LoVo (cell line): Measurements from ENCODE around the gene SUN5.
"Not testable (repeated sequence)": the region's sequence is repeated elsewhere in the genome, so short reads cannot be mapped to it uniquely, and the experiment has no call there.

Source experiments
- DNase-seq: peaks from one replicate; pipeline ENCODE4 v3.0.0-alpha.2; 2016; ENCODE audit warnings: low spot score

SUN5 gene

DNA sequence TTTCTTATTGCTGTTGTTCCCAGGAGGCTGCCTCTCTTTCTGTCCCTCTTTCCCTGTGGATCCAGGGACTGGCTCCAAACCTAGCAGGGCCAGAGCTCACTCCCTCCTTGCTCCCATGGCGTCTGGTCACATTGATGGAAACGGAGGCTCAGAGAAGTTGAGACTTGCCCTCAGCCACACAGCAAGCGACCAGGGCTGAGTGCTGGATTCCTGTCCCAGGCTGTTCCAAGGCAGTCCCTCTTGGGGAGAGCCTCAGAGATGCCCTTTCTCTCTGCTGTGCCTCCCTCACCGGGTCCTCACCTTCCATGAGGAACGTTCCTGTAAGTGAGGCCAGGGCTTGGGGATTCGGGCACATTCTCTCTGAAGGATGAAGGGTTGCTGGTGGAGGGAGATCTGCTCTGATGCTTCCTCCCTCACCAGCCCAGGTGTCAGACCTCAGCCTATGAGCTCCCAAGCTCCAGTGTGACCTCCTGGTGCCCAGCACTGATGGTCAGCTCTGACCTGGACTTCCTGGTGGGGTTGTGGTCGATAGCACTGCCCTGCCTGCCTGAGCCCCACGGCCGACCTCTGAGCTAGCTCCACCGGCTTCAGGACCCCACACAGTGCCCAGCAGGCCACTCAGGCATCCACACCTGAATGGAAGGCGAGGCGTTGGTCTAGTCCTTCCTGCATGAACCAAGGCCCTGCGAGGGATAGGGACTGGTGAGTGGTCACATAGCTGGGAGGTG, 26.8 kb downstream of the SUN5 start:
- no peak for DNase-seq

DNA sequence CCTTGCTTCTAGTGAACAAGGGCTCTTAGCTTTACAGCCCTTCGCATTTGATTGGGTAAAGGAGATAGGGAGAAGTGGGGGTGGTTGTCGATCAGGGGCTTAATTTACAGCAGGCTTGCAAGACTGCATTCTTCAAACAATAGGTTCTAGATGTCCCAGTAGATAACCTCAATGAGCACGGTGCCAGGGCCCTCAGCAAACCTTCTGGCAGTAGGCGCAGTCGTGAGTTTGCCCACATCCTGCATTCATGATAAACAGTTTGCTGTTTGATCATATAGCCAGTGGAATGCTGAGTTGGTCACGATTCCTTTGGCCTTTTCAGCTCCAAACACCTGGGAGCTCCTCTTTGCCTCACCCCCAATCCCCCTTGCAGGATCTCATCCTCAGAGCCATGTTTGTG, 27.5 kb downstream of the SUN5 start:
- no peak for DNase-seq

DNA sequence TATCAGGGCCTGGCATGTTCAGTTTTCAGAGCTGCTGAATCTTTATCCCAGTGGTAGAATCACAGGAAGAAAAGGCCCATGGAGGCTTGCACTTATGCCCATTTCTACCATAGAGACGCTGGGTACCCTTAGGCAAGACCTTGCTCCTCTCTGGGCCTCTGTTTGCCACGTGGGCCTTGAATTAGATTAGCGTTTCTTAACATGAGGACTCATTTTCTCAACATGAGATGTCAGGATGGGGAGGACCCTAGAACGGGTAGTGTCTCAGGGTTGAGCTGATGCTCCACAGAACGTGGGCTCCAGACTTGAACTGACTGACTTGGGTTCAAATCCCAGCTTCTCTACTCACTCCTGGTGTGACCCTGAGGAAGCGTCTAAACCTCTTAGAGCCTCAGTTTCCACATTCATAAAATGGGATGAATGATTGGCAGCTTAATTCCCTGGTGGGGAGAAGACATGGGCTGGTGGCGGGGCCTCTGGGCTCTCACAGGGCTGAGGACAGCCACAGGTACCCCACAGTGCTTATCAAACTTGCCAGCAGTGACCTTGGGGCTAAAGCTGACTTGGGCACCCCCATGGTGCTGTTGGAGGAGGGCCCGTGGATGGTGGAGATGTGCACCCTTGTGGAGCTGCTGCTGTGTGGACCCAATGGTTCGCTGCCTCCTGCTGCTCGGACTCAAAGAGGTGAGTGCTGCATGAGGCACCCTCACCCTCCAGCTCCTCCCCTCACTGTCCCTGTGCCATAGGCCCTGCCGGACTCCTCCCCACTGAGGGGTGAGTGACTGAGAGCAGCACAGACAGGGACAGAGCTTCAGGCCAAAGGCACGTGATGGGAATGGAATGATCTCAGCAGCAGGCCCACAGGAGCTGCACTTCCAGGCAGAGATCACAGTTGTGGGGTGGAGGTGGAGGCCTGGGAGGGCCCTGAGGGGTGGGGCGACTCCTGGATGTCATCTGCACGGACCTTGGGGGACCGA, 28.2 kb downstream of the SUN5 start:
- no peak for DNase-seq

DNA sequence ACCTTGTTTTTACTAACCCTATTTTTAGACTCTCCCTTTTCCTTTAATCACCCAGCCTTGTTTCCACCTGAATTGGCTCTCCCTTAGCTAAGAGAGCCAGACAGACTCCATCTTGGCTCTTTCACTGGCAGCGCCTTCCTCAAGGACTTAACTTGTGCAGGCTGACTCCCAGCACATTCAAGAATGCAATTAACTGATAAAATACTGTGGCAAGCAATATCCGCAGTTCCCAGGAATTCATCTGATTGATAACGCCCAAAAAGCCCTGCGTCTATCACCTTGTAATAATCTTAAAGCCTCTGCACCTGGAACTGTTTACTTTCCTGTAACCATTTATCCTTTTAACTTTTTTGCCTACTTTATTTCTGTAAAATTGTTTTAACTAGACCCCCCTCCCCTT, 29.1 kb downstream of the SUN5 start:
- not testable (repeated sequence) for DNase-seq

DNA sequence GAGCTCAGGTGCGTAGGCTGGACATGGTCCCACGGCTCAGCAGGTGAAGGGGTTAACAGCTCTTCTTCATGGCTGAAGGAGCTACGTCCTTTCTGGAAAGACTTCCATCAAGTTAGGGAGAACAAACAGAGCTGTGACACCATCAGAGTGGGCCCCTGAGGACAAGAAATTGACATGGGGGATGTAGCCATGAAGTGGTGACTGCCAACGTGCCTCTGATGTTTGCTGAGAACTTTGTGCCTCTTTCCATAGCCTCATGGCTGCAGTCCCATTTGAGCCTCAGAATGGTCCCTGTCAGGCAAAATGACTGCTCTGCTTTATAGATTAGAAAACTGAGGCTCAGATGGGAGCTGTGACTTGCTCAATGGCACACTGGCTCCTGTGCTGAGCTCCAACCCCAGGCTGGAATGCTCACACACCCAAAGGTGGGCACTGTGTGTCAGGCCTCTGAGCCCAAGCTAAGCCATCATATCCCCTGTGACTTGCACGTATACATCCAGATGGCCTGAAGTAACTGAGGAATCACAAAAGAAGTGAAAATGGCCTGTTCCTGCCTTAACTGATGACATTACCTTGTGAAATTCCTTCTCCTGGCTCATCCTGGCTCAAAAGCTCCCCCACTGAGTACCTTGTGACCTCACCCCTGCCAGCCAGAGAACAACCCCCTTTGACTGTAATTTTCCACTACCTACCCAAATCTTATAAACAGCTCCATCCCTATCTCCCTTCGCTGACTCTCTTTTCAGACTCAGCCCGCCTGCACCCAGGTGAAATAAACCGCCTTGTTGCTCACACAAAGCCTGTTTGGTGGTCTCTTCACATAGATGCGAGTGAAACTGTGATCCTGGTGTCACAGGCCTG, 29.8 kb downstream of the SUN5 start:
- not testable (repeated sequence) for DNase-seq

DNA sequence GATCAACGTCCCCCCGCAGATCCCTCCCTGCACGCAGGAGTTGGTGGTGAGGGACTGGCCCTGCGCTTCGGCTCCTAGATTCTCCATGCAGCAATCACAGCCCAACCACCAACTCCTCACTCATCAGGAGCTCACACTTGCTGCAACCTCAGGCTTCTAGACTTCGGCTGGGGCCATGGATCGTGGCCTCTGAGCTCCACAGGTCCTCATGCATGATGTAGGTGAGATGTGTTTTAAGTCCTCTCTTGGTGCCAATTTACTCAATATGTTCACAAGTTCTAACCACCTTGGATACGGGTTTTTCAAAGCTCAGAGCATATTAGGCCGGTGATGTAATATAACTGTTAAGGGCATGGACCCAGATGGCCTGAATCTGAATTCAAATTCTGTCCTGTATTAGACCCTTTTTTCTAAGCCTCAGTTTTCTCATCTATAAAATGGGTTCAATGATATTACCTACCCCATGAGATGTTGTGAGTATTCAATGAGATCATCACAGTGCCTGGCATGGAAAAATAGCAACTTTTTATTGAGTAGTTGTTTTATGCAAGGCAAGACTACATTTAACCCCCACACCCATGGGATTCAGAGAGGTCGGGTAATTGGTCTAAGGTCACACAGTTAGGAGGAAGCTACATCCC, 31.0 kb downstream of the SUN5 start:
- no peak for DNase-seq

DNA sequence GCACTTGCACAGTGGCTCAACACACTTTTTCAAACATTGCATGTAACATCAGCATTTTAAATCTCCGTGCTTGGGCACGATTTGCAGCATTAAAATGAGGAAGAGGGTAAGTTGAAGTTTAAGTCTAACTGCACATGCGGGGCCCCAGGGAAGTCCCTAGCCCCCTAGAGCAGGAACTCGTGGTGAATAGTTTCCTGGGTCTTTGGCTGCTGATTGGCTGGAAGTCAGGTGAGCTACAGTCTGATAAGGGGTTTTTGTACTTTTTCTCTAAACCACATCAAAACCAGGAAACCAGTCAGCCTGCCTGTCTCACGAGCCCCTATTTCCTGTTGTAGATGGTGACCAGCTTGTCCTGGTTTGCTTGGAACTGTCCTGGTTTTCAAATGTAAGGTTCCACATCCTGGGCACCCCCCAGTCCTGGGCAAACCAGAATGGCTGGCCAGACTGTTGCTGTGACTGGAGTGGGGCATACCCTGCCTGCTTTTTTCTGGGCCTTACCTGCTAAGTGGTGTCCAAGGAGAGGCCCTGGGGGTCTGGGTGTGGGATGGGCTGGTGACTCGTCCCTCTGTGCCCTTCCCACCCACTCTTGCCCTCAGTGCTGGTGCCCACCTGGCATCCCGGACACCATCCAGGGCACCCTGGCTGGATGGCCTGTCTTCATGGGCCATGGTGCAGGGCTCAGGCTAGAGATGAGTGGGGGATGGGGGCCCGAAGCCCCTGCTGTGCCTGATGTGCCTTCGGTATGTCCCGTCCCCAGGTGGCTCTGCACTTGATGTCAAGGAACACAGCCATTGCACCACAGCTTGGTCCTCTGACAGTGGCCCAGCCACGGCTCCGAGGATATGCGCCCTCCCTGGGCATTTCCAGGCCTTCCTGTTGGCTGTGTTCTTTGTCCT, 31.8 kb downstream of the SUN5 start:
- no peak for DNase-seq

DNA sequence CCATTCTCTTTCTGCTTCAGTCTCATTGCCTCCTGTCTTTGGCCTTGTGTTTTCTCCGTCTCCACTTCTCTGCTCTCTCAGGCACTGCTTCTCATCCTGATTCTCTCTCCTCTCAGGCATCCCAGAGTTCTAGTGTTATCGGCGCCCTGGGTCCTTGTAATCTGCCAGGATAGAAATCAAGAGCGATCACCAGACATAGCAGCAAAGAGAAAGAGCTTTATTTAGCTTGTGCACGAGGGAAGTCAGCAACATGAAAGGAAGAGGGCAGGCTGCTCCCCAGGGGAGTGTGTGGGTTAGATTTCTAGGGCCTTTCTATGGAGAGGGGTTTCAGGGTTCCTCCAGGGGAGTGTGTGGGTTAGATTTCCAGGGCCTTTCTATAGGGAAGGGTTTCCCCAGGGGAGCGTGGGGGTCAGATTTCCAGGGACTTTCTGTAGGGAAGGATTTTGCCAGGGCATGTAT, 32.5 kb downstream of the SUN5 start:
- no peak for DNase-seq

DNA sequence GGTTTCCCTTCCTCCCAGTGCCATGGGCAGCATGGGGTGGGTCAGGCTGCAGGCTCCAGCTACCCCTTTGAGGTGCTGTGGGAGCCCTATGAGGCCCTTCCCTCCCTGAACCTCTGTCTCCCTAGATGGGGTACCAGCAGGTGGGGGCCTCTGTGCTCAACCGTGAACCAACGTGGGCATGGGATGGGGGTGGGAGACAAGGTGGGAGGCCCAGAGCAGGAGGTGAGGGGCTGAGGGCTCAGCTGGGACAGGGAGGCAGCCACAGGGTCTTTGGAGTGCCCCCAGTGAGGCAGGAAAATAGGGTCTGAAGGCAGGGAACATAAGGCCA, 33.3 kb downstream of the SUN5 start:
- DNase-seq: no peak

DNA sequence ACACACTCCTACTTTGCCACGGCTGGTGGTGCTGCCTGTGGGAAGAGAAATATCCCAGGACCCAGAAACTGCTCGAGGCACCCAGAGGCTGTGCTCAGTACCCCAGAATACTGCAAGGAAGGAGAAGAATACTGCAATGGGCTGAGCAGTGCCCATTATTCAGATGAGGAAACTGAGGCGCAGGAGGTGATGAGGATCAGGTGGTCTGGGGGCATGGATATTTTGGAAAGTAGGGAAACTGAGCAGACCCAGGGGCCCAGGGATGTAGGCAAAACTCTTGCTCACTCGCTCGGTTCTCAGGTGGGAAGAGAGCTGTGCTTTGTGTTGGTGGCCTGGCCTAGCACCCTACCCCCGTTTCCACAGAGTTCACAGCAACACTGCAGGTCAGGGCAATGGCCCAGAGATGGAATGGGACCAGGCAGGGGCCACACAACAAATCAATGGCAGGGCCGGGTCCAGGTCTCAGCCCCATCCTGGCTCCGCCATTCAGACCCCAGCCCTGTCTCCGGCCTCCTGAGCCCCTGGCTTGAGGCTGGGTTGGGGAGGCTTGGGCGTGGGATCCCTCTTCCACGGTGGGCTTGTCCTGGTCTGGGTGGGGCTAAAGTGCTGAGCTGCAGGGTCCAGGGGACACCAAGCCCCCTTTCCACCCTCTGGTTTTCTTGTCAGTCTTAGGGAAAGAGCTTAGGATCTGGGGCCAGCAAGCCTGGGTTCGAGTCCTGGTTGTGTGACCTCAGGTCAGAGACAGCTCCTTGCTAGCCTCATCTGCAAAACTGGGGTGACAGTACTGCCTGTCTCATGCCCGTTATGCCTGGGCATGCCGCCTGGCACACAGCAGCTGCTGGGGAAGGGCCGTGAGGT, 33.9 kb downstream of the SUN5 start:
- no peak for DNase-seq

DNA sequence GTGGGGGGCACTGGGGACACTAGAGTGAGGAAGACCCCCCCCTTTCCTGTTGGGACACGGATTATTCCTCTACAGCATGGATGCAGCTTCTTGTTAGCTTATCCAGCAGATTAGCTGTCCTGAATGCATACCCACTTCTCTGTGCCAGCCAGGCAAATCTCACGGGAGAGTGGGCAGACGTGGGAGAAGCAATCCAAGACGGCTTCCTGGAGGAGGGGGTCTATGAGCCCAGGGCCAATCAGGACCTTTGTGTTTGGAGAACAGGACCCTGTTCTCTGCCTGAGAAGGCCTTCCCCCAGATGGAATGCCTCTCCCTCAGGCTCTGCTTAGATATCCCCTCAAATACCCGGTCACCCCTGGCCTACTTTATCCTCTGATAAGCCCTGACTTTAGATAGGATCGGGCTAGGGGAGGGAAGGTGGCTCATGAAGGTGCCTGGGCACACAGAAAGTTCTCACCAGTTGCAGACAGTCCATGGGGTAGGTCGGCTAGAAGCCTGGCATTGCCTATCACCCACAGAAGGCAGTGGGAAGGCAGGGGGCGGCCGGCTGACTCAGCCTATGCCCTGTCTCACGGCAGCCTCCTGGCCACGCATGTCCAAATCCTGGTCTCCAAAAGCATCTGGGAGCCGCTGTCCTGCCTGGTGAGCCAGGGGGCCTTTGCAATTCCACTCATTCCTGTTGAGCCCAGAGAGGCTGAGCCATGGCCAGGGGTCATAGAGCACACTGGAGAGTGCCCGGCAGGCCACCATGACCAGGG, 34.7 kb downstream of the SUN5 start:
- no peak for DNase-seq

DNA sequence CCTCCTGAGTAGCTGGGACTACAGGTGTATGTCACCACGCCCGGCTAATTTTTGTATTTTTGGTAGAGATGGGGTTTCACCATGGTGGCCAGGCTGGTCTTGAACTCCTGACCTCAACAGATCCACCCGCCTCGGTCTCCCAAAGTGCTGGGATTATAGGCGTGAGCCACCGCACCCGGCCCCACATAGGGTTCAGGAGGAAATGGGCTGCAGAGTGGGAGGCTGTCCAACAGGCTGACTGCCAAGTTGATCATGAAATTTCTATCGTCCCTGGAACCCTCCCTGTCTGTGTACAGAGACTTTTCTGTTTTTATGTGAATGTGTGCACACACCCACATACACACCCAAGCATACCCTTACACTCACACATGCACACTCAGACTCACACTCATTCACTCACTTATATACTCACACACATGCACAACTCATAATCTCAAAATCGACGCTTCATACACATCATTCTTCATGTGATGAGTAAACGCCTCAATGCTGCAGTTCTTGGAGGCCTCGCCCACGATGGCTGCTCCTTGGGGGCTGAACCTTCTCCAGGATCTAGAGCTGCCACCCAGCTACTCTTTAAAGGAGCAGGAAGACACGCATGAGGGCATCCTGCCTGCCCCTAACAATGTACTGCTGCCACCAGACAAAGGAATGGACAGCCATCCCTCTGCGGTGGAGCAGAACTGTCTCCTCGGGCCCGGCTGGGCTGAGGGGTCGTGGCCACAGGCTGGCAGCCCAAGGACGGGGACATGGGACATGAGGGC, 35.6 kb downstream of the SUN5 start:
- no peak for DNase-seq

DNA sequence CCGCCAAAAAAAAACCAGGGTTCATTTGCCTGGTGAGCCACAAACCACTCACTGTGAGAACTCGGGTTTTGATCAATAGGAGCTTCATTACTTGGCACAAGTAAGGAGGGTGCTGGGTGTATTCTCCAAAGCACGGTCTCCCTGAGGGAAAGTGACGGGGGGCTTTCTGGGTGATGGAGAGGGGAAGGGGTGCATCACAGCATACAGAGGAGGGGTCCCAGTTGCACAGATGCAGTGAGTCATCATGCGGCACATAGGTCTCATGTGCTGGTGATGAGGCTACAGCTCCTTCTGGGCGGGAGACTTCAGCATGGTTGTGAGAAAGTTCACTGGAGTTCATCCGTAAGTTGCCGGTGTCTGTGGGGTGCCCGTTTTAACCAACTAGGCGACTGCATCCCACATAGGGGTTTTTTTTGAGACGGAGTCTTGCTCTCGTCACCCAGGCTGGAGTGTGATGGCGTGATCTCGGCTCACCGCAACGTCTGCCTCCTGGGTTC, 36.2 kb downstream of the SUN5 start:
- DNase-seq: no peak

DNA sequence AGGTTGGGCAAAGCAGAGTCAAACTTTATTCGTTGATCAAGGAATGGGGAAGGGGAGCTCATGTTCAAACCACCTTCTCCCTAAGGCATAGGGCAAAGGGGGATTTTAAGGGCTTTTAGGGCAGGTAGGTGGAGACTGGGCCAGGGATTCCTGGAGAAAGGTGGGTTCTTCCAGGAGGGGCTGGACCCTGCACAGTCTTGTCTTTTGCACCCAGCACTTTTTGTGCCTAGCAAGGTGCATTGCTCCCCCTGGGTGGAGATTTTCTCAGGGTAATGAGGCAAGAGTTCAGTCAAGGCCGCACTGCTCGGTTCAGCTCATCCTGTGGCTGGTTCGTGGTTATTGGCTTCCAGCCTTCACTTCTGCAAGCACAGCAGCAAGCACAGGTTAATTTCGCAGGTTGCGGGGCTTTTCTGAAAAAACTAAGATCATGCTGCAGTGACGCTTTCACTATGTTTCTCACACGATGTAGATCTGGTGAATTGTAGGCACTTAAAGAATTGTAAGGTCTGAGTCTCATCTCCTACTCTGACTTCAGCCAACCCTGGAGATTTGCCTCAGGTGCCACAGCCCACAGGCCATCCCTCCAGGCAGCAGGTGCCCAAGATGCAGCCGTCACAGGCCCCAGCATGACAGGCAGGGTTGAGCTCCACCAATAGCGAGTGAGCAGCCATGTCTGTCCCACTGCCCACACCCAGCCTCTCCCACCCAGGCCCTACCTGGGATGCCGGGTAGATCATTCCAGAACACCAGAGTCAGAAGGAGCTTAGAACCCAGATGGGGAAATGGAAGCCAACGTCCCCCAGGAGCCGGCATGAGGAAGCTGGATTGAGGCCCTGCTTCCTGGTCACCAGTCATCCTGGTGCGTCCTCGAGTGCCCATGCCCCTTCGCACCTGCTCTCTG, 37.1 kb downstream of the SUN5 start:
- DNase-seq: no peak

DNA sequence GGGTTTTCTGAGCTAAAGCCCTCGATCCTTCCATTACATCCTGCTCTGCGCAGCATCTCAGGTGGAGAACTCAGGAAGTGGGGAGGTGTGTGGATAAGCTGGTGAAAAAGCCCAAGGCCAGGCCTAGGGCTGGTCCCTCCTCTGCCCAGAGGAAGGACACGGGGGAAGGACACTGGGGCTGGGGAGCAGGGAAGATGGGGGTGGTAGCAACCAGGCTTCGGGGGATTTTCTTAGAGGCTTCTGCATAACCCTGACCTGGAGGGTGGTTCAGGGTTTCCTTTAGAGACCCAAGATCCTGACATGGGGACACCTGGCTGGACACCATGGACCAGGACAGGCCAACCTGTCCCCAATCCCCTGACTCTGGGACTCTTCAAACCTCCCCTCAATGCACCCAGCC, 37.9 kb downstream of the SUN5 start:
- DNase-seq: no peak

DNA sequence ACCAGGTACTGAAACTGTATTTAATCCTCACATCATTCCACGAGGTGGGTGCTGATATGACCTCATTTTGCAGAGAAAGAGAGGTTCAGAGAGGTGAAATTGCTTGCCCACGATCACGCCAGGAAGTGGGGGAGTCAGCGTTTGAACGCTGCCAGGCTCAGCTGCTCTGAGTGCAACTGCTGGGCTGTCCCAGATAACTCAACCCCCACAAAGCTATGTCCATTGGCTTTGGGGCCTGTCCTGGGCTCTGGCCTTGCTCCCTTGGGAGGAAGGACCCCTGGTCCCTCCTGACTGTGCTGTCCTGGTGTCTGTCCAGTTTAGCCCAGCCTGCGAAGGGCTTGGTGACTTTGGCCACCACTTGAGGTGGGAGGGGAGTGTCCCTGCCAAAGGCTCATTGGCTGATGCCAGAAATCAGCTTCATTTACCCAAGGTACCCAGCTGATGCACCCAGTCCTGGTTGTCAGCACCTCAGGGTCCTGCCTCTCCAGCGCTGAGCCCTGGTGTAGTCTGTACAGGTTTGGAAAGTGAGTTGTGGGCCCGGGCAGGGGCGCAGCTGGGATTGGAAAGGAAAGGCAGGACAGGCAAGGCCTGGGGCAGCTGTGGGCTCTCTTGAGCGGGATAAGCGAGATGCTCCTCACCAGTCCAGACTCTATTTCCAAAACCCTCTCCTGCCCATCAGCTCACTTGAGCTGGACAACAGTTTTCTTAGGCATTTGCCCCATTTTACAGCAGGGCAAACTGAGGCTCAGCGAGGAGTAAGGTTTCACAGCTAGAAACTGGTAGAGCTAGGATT, 38.5 kb downstream of the SUN5 start:
- DNase-seq: no peak
